Trophoblast cell (in vitro differentiated cells and primary cell): Measurements from ENCODE around the gene KARS1.

Source experiments
- DNase-seq, 2 donors: peaks; one replicate each; pipeline ENCODE4 v3.0.0-alpha.2; 2016
- H2AFZ ChIP-seq: 2 replicates; pipeline ENCODE4 v1.6.1; 2013; ENCODE audit warnings: low read length, moderate library complexity, mild to moderate bottlenecking; ENCODE audit not compliant: insufficient read depth, poor library complexity
- H2AK5ac ChIP-seq: 2 replicates; pipeline ENCODE4 v1.6.1; 2013; ENCODE audit warnings: mild to moderate bottlenecking, low read length
- H2BK120ac ChIP-seq: 2 replicates; pipeline ENCODE4 v1.6.1; 2013; ENCODE audit warnings: low read length, mild to moderate bottlenecking, moderate library complexity; ENCODE audit not compliant: insufficient read depth, poor library complexity
- H2BK12ac ChIP-seq: 2 replicates; pipeline ENCODE4 v1.6.1; 2013; ENCODE audit warnings: mild to moderate bottlenecking, low read length, moderate library complexity
- H2BK5ac ChIP-seq: 2 replicates; pipeline ENCODE4 v1.6.1; 2013; ENCODE audit warnings: low read length, low read depth, moderate library complexity, mild to moderate bottlenecking; ENCODE audit not compliant: poor library complexity
- H3K14ac ChIP-seq: 2 replicates; pipeline ENCODE4 v1.6.1; 2013; ENCODE audit warnings: mild to moderate bottlenecking, low read length
- H3K18ac ChIP-seq: 2 replicates; pipeline ENCODE4 v1.6.1; 2013; ENCODE audit warnings: mild to moderate bottlenecking, low read length
- H3K23ac ChIP-seq: 2 replicates; pipeline ENCODE4 v1.6.1; 2013; ENCODE audit warnings: low read length
- H3K27ac ChIP-seq: 2 replicates; pipeline ENCODE4 v1.5.1; 2013; ENCODE audit warnings: low read depth, mild to moderate bottlenecking, inconsistent platforms, low read length, moderate library complexity
- H3K27me3 ChIP-seq: 2 replicates; pipeline ENCODE4 v1.6.1; 2013; ENCODE audit warnings: inconsistent platforms, mild to moderate bottlenecking, low read length, moderate library complexity; ENCODE audit not compliant: insufficient read depth
- H3K36me3 ChIP-seq, 2 experiments: 1 replicate in 1 of 2; 2 replicates in 1 of 2; pipeline ENCODE4 v1.6.1; 2013; ENCODE audit warnings: low read length in 2 of 2, mild to moderate bottlenecking in 2 of 2, moderate library complexity in 1 of 2; ENCODE audit not compliant: insufficient read depth in 2 of 2, control insufficient read depth in 1 of 2
- H3K4ac ChIP-seq: 2 replicates; pipeline ENCODE4 v1.6.1; 2013; ENCODE audit warnings: low read depth, mild to moderate bottlenecking, low read length, moderate library complexity
- H3K4me1 ChIP-seq, 2 experiments: 1 replicate in 1 of 2; 2 replicates in 1 of 2; pipeline ENCODE4 v1.6.1; 2013; ENCODE audit warnings: low read length in 2 of 2, mild to moderate bottlenecking in 2 of 2, moderate library complexity in 1 of 2; ENCODE audit not compliant: insufficient read depth in 2 of 2, control insufficient read depth in 1 of 2
- H3K4me2 ChIP-seq: 2 replicates; pipeline ENCODE4 v1.6.1; 2013; ENCODE audit warnings: inconsistent platforms, mild to moderate bottlenecking, low read length, moderate library complexity
- H3K4me3 ChIP-seq: 2 replicates; pipeline ENCODE4 v1.5.1; 2013; ENCODE audit warnings: mild to moderate bottlenecking, low read depth, low read length, inconsistent platforms
- H3K79me1 ChIP-seq: one replicate; pipeline ENCODE4 v1.6.1; 2013; ENCODE audit warnings: low read length
- H3K79me2 ChIP-seq: 2 replicates; pipeline ENCODE4 v1.6.1; 2013; ENCODE audit warnings: low read length, mild to moderate bottlenecking; ENCODE audit not compliant: control insufficient read depth, insufficient read depth, poor library complexity
- H3K9ac ChIP-seq: 2 replicates; pipeline ENCODE4 v1.6.1; 2013; ENCODE audit warnings: mild to moderate bottlenecking, low read length
- H3K9me3 ChIP-seq: 2 replicates; pipeline ENCODE4 v1.6.1; 2013; ENCODE audit warnings: low read depth, mild to moderate bottlenecking, control low read depth, inconsistent platforms, low read length; ENCODE audit not compliant: insufficient read depth
- H4K12ac ChIP-seq: 2 replicates; pipeline ENCODE4 v1.6.1; 2013; ENCODE audit warnings: low read depth, mild to moderate bottlenecking, low read length, moderate library complexity
- H4K8ac ChIP-seq: 2 replicates; pipeline ENCODE4 v1.6.1; 2013; ENCODE audit warnings: low read depth, mild to moderate bottlenecking, low read length, moderate library complexity
- H4K91ac ChIP-seq: one replicate; pipeline ENCODE4 v1.6.1; 2013; ENCODE audit warnings: low read depth, mild to moderate bottlenecking, low read length, moderate library complexity
- WGBS: extraction: QIAGEN DNeasy Blood & Tissue Kit; methylation state at CpG from one replicate; pipeline ENCODE4 v1.1.7; 2013; ENCODE audit warnings: missing lambda C conversion rate; ENCODE audit not compliant: insufficient read length, insufficient coverage; ENCODE audit errors: extremely low coverage; 5-methylcytosine and 5-hydroxymethylcytosine counted together

The KARS1 gene

DNA sequence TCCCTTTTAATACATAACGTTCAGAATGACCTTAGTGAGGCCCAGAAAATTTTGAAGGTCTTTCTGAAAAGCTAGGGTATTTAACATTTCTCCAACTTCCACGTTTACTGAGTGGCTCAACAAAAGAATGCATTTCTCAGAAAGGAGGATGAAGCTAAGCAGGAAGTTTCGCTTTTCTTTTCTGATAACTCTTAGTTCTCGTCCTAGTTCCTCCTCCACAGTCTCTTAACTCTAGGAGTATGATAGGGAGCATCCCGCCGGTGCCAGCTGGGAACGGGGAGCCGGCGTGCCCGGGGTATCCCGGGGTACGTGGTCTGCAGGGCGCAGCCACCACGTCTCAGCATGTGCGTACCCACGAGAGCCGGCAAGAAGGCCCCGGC lies 363 bp downstream of the KARS1 start:
- H3K4me3 ChIP-seq: peak overlapping the region; percentile 90
- no peaks in the 10 kb centered on the region for H3K9me3 ChIP-seq
- peaks cover 6 to 14% of the 10 kb centered on the region in 2 experiments for H3K36me3 ChIP-seq
- peaks cover 18% of the 10 kb centered on the region for H3K79me2 ChIP-seq
- H3K9ac ChIP-seq: peak overlapping the region; percentile 93
- H2AFZ ChIP-seq: peak overlapping the region; percentile 9
- peak overlapping the region; percentile 62 for H4K91ac ChIP-seq
- peak overlapping the region; percentile 2 for H2BK5ac ChIP-seq
- H2BK120ac ChIP-seq: peak overlapping the region; percentile 40
- H3K23ac ChIP-seq: no peak overlapping the region
- H2BK12ac ChIP-seq: no peak overlapping the region
- peak overlapping the region; percentile 72 for H3K4me2 ChIP-seq
- H4K8ac ChIP-seq: peak overlapping the region; percentile 88
- peak overlapping the region; percentile 31 for H3K4ac ChIP-seq
- H3K18ac ChIP-seq: peak overlapping the region; percentile 19
- no peak overlapping the region for H3K27ac ChIP-seq
- H3K27me3 ChIP-seq: no peaks in the 10 kb centered on the region
- H3K14ac ChIP-seq: peak overlapping the region; percentile 27
- peaks cover 3 to 13% of the 10 kb centered on the region in 2 experiments for H3K4me1 ChIP-seq
- DNase-seq: peak in 1 of 2 donors; percentile 14
- peaks cover 14% of the 10 kb centered on the region for H3K79me1 ChIP-seq
- no peak overlapping the region for H2AK5ac ChIP-seq
- H4K12ac ChIP-seq: peak overlapping the region; percentile 16
- WGBS: no CpG with 5 or more reads among the region's 18 CpGs

DNA sequence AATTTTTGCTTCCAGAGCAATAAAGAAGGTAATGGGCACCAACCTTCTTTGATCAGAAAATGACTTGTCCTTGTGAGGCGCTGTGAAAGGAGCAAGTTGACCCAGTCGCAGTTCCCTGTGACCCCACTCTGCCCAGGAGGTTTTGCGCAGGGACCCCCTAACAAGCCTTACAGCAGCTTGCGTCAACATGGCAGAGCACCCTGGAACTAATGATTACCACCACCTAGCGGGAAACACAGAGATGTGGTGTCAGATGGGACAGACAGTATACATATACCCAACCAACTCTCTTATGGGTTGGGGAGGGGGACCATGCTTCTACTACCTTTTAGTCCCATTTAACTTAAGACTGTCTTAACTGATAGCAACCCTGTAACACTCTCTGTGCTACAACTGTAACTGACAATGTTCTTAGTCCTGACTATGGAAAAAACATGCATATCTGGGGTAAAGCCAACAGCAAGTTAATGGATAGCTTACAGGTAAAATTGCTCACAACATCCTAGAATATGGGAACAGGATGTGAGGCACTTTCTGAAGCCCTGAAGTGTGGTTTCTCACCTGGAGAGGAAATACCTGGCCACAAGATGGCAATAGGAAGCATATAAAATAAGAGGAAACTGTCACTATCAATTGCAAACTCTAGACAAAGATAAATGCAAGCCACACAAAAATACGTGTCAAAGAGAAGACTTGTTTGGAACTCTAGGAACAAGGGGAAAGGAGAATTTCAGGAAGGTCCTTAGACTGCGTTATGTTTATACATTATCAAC lies 3.0 kb downstream of the KARS1 start:
- Histone ChIP-seq H3K4me2 (no peak overlapping the region), H4K12ac (no peak overlapping the region), H3K4ac (peak overlapping the region; percentile 88), H2BK5ac (no peak overlapping the region), H2BK120ac (no peak overlapping the region), H3K9ac (no peak overlapping the region), H3K14ac (no peak overlapping the region), H3K36me3 (peaks cover 19 to 32% of the 10 kb centered on the region in 2 experiments), H3K79me1 (peaks cover 14% of the 10 kb centered on the region), H3K23ac (no peak overlapping the region), H3K4me3 (no peak overlapping the region), H3K79me2 (peaks cover 18% of the 10 kb centered on the region), H3K27me3 (no peaks in the 10 kb centered on the region), H2BK12ac (no peak overlapping the region), H4K91ac (no peak overlapping the region), H2AK5ac (no peak overlapping the region), H3K27ac (no peak overlapping the region), H3K4me1 (peaks cover 3 to 6% of the 10 kb centered on the region in 2 experiments), H4K8ac (no peak overlapping the region), H3K9me3 (no peaks in the 10 kb centered on the region), H2AFZ (no peak overlapping the region), H3K18ac (peak overlapping the region; percentile 9)
- no peak for DNase-seq
- WGBS: no CpG with 5 or more reads among the region's 7 CpGs

DNA sequence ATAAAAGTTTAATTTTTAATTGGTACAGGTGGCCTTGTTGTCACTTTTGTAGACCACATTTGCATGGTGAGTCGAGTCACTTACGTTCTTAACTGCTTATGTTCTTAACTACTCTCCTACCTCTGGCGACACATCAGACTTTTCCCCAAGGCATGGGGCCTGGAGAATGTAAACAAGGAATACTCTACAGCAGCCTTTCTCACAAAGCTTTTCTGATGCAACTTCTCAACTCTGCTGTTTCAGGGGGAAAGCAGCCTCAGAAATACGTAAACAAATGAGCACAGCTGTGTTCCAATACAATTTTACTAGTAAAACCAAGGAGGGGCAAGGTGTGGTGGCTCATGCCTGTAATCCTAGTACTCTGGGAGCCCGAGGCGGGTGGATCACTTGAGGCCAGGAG lies 6.9 kb downstream of the KARS1 start:
- no peak for DNase-seq
- Histone ChIP-seq H4K91ac (no peak overlapping the region), H2BK120ac (no peak overlapping the region), H2BK12ac (no peak overlapping the region), H4K8ac (no peak overlapping the region), H3K9me3 (no peaks in the 10 kb centered on the region), H3K4me2 (no peak overlapping the region), H3K4ac (no peak overlapping the region), H3K36me3 (peaks cover 34 to 46% of the 10 kb centered on the region in 2 experiments), H2BK5ac (no peak overlapping the region), H3K4me3 (no peak overlapping the region), H3K79me1 (no peaks in the 10 kb centered on the region), H3K9ac (no peak overlapping the region), H3K4me1 (no peaks in the 10 kb centered on the region), H3K14ac (no peak overlapping the region), H3K27me3 (no peaks in the 10 kb centered on the region), H3K18ac (no peak overlapping the region), H3K27ac (no peak overlapping the region), H3K23ac (no peak overlapping the region), H2AK5ac (no peak overlapping the region), H3K79me2 (no peaks in the 10 kb centered on the region), H4K12ac (no peak overlapping the region), H2AFZ (no peak overlapping the region)
- no CpG with 5 or more reads among the region's 6 CpGs for WGBS

DNA sequence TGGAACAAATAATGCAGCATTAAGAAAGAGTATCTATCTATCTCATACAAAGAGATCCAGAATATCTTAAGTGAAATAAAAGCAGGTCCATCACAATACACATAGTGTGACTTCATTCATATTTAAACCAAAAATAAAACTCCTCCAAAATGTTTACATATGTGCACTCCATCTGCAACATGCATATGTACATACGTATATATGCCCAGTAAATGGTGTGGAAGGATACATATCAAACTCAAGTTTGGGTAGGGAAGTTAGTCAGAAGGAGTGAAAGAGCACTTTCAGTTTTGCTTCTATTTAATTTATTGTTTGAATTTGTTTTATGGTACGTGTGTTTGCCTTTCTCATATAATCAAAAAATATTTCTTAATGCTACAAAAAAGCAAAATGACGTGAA lies 12.4 kb downstream of the KARS1 start:
- H3K9me3 ChIP-seq: no peaks in the 10 kb centered on the region
- no peak overlapping the region for H3K14ac ChIP-seq
- WGBS: no CpG with 5 or more reads among the region's 3 CpGs

More for the DNA sequence above, 12.4 kb downstream of the KARS1 start:
- Histone ChIP-seq H3K79me2 (no peaks in the 10 kb centered on the region), H3K79me1 (no peaks in the 10 kb centered on the region), H4K8ac (no peak overlapping the region), H3K27me3 (no peaks in the 10 kb centered on the region), H2BK120ac (no peak overlapping the region), H3K27ac (no peak overlapping the region), H2BK12ac (no peak overlapping the region), H3K4me2 (no peak overlapping the region), H2BK5ac (no peak overlapping the region), H2AFZ (no peak overlapping the region), H3K9ac (no peak overlapping the region), H3K4me3 (no peak overlapping the region), H3K4ac (no peak overlapping the region), H3K36me3 (peaks cover 48 to 63% of the 10 kb centered on the region in 2 experiments), H2AK5ac (no peak overlapping the region), H4K91ac (no peak overlapping the region), H4K12ac (no peak overlapping the region), H3K4me1 (no peaks in the 10 kb centered on the region), H3K23ac (no peak overlapping the region), H3K18ac (no peak overlapping the region)
- no peak for DNase-seq
